Memory B cell (primary cell): ENCODE measurements around the gene WDFY2.
"Not testable (repeated sequence)": the region's sequence is repeated elsewhere in the genome, so short reads cannot be mapped to it uniquely, and the experiment has no call there.

Source experiments
- ATAC-seq: fragments of 150-1000 bp; cut with Tn5 transposase; 2 replicates; pipeline ENCODE4 v1.10.0; 2021; ENCODE audit warnings: low read depth, mild to moderate bottlenecking, moderate library complexity
- DNase-seq, 2 donors: peaks; one replicate each; pipeline ENCODE4 v3.0.0; 2022; ENCODE audit warnings: low spot score in 2 of 2
- H3K27ac Mint-ChIP-seq: one replicate; pipeline ENCODE4 v1.8.0; 2022; ENCODE audit warnings: mild to moderate bottlenecking, moderate library complexity, mixed read lengths
- H3K27me3 Mint-ChIP-seq: one replicate; pipeline ENCODE4 v1.8.0; 2022; ENCODE audit warnings: mixed read lengths
- H3K36me3 Mint-ChIP-seq: one replicate; pipeline ENCODE4 v1.8.0; 2022; ENCODE audit warnings: mild to moderate bottlenecking, mixed read lengths
- H3K4me1 Mint-ChIP-seq: one replicate; pipeline ENCODE4 v1.8.0; 2022; ENCODE audit warnings: mixed read lengths
- H3K4me3 Mint-ChIP-seq: one replicate; pipeline ENCODE4 v1.8.0; 2022; ENCODE audit warnings: mild to moderate bottlenecking, moderate library complexity, mixed read lengths
- H3K9me3 Mint-ChIP-seq: one replicate; pipeline ENCODE4 v1.8.0; 2022; ENCODE audit warnings: mixed read lengths

Gene WDFY2

GRCh38 chr13:51687947-51688714 lies 103.9 kb downstream of the WDFY2 start:
- no peak overlapping the region for H3K27ac Mint-ChIP-seq
- H3K27me3 Mint-ChIP-seq: no peaks in the 10 kb centered on the region
- H3K9me3 Mint-ChIP-seq: no peaks in the 10 kb centered on the region
- H3K4me3 Mint-ChIP-seq: no peak overlapping the region
- no peak for ATAC-seq
- peaks cover 11% of the 10 kb centered on the region for H3K36me3 Mint-ChIP-seq
- DNase-seq: no peak
- H3K4me1 Mint-ChIP-seq: peaks cover 18% of the 10 kb centered on the region

GRCh38 chr13:51688937-51689662 lies 104.8 kb downstream of the WDFY2 start:
- H3K27me3 Mint-ChIP-seq: no peaks in the 10 kb centered on the region

DNA sequence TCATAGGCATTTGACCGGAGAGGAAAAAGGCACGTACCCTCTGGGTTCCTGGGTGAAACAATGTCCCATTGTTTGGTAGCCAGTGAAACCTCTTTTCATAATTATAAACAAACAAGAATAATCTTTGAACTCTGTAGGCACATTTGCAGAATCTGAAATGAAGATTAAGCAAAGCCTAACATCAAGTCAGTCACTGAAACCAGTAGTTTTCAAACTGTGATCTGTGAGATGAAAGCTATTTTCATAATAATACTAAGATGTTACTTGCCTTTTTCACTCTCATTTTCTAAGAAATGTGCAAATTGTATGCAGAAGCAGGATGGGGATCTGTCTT lies 105.4 kb downstream of the WDFY2 start:
- H3K36me3 Mint-ChIP-seq: peaks cover 8% of the 10 kb centered on the region
- ATAC-seq: no peak
- no peak overlapping the region for H3K4me3 Mint-ChIP-seq
- H3K27ac Mint-ChIP-seq: peak overlapping the region; percentile 35
- H3K4me1 Mint-ChIP-seq: peaks cover 17% of the 10 kb centered on the region
- no peak for DNase-seq
- no peaks in the 10 kb centered on the region for H3K9me3 Mint-ChIP-seq
- no peaks in the 10 kb centered on the region for H3K27me3 Mint-ChIP-seq

More at GRCh38 chr13:51688937-51689662, 104.8 kb downstream of the WDFY2 start:
- peaks cover 18% of the 10 kb centered on the region for H3K4me1 Mint-ChIP-seq
- ATAC-seq: no peak
- DNase-seq: no peak
- no peak overlapping the region for H3K4me3 Mint-ChIP-seq
- H3K27ac Mint-ChIP-seq: peak overlapping the region; percentile 35
- H3K9me3 Mint-ChIP-seq: no peaks in the 10 kb centered on the region
- peaks cover 11% of the 10 kb centered on the region for H3K36me3 Mint-ChIP-seq

DNA sequence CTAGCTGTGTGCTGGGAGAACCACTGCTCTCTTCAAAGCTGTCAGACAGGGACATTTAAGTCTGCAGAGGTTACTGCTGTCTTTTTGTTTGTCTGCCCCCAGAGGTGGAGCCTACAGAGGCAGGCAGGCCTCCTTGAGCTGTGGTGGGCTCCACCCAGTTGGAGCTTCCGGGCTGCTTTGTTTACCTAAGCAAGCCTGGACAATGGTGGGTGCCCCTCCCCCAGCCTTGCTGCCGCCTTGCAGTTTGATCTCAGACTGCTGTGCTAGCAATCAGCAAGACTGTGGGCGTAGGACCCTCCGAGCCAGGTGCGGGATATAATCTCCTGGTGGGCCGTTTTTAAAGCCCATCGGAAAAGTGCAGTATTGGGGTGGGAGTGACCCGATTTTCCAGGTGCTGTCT lies 111.4 kb downstream of the WDFY2 start:
- not testable (repeated sequence) for H3K27me3 Mint-ChIP-seq, H3K4me3 Mint-ChIP-seq, DNase-seq, H3K27ac Mint-ChIP-seq, H3K9me3 Mint-ChIP-seq, ATAC-seq, H3K4me1 Mint-ChIP-seq
- peaks cover 13% of the 10 kb centered on the region for H3K36me3 Mint-ChIP-seq

DNA sequence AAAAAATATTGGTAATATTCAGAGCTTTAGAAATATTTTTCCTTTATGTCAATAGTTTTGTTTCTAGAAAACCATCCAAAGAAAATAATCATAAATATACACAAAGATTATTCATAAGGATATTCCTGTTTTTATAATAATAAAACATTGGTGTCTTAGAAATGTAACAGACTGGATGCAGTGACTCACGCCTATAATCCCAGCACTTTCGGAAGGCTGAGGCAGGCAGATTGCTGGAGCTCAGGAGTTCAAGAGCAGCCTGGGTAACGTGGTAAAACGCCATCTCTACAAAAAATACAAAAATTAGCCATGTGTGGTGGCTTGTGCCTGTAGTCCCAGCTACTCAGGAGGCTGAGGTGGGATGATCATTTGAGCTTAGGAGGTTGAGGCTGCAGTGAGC lies 112.9 kb downstream of the WDFY2 start:
- ATAC-seq: no peak
- H3K9me3 Mint-ChIP-seq: peaks cover 2% of the 10 kb centered on the region

GRCh38 chr13:51697855-51698254 lies 113.6 kb downstream of the WDFY2 start:
- DNase-seq: no peak
- Mint-ChIP-seq H3K27me3 (no peaks in the 10 kb centered on the region), H3K36me3 (peaks cover 12% of the 10 kb centered on the region), H3K4me1 (no peaks in the 10 kb centered on the region), H3K27ac (no peak overlapping the region), H3K9me3 (peaks cover 2% of the 10 kb centered on the region), H3K4me3 (no peak overlapping the region)
- no peak for ATAC-seq

More for the DNA sequence above, 112.9 kb downstream of the WDFY2 start:
- H3K4me1 Mint-ChIP-seq: no peaks in the 10 kb centered on the region
- peaks cover 12% of the 10 kb centered on the region for H3K36me3 Mint-ChIP-seq
- DNase-seq: no peak
- no peak overlapping the region for H3K4me3 Mint-ChIP-seq
- no peaks in the 10 kb centered on the region for H3K27me3 Mint-ChIP-seq
- H3K27ac Mint-ChIP-seq: no peak overlapping the region

- DNase-seq (no peak), ATAC-seq (no peak)
- Mint-ChIP-seq H3K4me3 (no peak overlapping the region), H3K4me1 (no peaks in the 10 kb centered on the region), H3K36me3 (peaks cover 12% of the 10 kb centered on the region), H3K27me3 (no peaks in the 10 kb centered on the region), H3K9me3 (peaks cover 2% of the 10 kb centered on the region), H3K27ac (no peak overlapping the region)
Measured at GRCh38 chr13:51698352-51698751, 114.1 kb downstream of the WDFY2 start.

DNA sequence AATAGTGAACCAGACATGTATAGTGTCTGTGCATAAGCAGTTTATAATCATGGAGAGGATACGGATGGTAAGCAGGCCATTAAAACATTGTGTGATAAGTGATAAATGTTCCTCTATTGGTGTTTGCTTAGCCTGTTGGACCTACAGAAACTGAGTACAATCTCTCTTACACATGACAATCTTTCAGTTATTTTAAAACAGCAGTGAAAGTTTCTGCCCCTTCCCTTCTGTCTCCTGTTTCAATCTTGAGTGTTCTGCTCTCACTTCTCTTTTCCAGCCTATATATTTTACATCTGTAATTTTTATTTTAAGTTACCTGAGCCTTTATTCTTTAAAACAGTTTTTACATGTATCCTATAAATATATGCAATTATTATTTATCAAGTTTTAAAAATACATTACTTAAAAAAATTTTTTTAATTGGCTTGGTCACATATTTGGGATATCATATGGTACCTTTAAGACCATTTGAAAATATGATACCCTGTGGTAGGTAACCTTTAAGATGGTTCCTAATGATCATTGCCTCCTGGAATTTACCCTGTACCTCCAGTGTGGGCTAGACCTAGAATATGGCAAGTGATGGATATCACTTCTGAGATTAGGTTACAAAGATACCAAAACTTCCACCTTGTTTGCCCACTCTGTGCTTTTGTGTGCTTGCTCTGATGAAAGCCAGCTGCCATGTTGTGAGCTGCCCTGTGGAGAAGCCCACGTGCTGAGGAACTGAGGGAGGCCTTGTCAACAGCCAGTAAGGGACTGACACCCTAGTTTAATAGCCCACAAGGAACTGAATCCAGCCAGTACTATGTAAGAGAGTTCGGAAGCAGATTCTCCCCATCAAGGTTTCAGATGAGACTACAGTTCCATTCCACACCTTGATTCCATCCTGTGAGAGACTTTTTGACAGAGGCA lies 120.4 kb downstream of the WDFY2 start:
- no peak for DNase-seq
- Mint-ChIP-seq H3K4me3 (no peak overlapping the region), H3K9me3 (peaks cover 2% of the 10 kb centered on the region), H3K27ac (no peak overlapping the region), H3K36me3 (peaks cover 12% of the 10 kb centered on the region), H3K4me1 (peaks cover 5% of the 10 kb centered on the region), H3K27me3 (no peaks in the 10 kb centered on the region)
- ATAC-seq: peak; percentile 43

DNA sequence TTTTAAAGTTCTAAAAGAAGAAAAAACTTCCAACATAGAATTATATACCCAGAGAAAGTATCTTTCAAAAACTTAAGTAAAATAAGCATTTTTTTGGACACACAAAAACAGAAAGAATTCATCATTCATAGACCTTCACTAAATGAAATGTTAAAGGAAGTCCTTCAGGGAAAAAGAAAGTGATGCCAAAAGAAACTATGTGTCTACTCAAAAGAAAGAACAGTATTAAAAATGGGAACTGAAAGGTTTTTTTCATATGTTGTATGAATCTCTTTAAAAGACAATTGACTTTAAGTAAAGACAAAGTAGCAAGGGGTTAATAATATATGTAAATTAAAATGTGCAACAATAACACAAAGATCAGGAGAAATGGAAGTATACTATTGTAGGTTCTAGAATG lies 123.2 kb downstream of the WDFY2 start:
- H3K27me3 Mint-ChIP-seq: no peaks in the 10 kb centered on the region
- H3K36me3 Mint-ChIP-seq: peaks cover 12% of the 10 kb centered on the region
- ATAC-seq (no peak), DNase-seq (no peak)
- H3K27ac Mint-ChIP-seq: no peak overlapping the region
- no peaks in the 10 kb centered on the region for H3K9me3 Mint-ChIP-seq
- no peak overlapping the region for H3K4me3 Mint-ChIP-seq
- H3K4me1 Mint-ChIP-seq: peaks cover 5% of the 10 kb centered on the region

GRCh38 chr13:51713807-51714206 lies 129.5 kb downstream of the WDFY2 start:
- H3K27me3 Mint-ChIP-seq: no peaks in the 10 kb centered on the region
- no peak for ATAC-seq
- no peaks in the 10 kb centered on the region for H3K9me3 Mint-ChIP-seq
- no peaks in the 10 kb centered on the region for H3K4me1 Mint-ChIP-seq
- H3K4me3 Mint-ChIP-seq: no peak overlapping the region
- DNase-seq: no peak
- no peak overlapping the region for H3K27ac Mint-ChIP-seq
- peaks cover 6% of the 10 kb centered on the region for H3K36me3 Mint-ChIP-seq

DNA sequence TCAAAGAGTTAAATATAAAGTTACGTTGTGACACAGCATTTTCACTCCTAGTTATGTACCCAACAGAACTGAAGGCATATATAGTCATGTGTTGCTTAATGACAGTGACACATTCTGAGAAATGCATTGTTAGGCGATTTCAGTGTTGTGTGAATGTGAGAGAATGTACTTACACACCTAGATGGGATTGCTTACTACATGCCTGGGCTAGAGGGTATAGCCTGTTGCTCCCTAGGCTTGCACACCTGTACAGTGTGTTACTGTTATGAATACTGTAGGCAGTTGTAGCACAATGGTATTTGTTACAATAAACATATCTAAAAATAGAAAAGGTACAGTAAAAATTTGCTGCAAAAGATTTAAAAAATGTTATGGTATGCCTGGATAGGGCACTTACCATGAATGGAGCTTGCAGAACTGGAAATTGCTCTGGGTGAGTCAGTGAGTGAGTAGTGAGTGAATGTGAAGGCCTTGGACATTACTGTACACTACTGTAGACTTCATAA lies 130.5 kb downstream of the WDFY2 start:
- ATAC-seq: no peak
- H3K36me3 Mint-ChIP-seq: peaks cover 10% of the 10 kb centered on the region
- H3K4me3 Mint-ChIP-seq: no peak overlapping the region
- H3K27ac Mint-ChIP-seq: no peak overlapping the region
- H3K4me1 Mint-ChIP-seq: no peaks in the 10 kb centered on the region
- no peak for DNase-seq
- H3K27me3 Mint-ChIP-seq: no peaks in the 10 kb centered on the region
- no peaks in the 10 kb centered on the region for H3K9me3 Mint-ChIP-seq

DNA sequence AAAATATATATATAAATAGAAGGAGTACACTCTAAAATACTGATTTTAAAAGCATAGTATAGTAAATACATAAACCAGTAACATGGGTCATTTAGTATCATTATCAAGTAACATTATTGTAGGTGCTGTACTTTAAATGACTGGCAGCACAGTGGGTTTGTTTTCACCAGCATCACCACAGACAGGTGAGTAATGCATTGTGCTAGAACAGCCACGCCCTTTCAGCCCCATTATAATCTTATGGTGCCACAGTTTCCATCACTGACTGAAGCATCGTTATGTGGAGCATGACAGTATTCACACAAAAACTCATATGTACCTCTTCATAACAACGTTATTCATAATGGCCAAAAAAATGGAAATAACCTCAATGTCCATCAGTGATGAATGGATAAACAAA lies 131.4 kb downstream of the WDFY2 start:
- Mint-ChIP-seq H3K9me3 (no peaks in the 10 kb centered on the region), H3K4me3 (no peak overlapping the region), H3K4me1 (no peaks in the 10 kb centered on the region), H3K27me3 (no peaks in the 10 kb centered on the region), H3K36me3 (peaks cover 10% of the 10 kb centered on the region), H3K27ac (no peak overlapping the region)
- DNase-seq (no peak), ATAC-seq (no peak)

DNA sequence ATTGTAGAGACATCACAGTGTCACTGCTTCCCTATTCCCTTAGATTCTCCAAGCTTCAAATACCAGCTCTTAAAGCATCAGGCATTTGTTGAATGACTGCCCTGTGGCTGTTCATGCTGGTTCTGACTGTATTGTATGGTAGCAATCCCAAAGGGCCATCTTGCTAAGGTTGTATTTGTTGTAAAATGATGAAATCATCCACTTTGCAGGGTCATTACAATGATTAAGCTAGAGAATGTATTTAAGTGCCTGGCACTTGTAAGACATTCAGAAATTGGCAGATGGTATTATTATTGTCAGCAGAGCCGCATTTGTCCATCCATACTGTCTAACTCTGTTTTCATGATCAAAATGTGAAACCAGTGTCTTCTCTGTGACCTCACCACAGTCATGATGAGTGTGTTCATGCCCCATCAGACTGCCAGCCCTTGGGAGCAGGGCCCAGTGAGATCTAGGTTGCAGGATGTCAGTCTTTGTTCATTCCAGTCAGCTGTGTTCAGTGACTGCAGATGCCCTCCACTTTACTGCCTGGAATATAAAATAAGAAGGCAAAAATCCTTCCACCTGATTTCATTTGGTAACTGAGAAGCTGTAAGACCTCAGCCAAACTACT lies 133.6 kb downstream of the WDFY2 start:
- H3K27ac Mint-ChIP-seq: no peak overlapping the region
- ATAC-seq: no peak

More for the DNA sequence above, 133.6 kb downstream of the WDFY2 start:
- Mint-ChIP-seq H3K4me3 (no peak overlapping the region), H3K4me1 (peaks cover 3% of the 10 kb centered on the region), H3K9me3 (no peaks in the 10 kb centered on the region), H3K27me3 (no peaks in the 10 kb centered on the region), H3K36me3 (peaks cover 11% of the 10 kb centered on the region)
- DNase-seq: no peak
